PC-3 (cell line): Measurements from ENCODE around the gene GP2. TPM values are rescaled to one million over a fixed set of nuclear protein-coding genes. Genes with fewer than 3 reads are reported as not detected.
"Not testable (repeated sequence)": the region's sequence is repeated elsewhere in the genome, so short reads cannot be mapped to it uniquely, and the experiment has no call there.

ENCODE experiments used
- ATAC-seq: fragments of 200-7000 bp; cut with Tn5 transposase; 2 replicates; pipeline ENCODE4 v1.9.1; 2020; ENCODE audit warnings: mild to moderate bottlenecking, moderate library complexity
- BruUV-seq: library from RNA; stranded (reverse); fragments of 400-500 nt; replicated peaks from 2 replicates; lab custom pipeline; 2021; lab: Mats Ljungman, UMichigan
- CTCF ChIA-PET: fragments of 300-600 bp; sonication (Branson Sonifier 250); formaldehyde crosslinking; loops from one replicate; lab custom pipeline; 2022; ENCODE audit warnings: antibody characterized with exemption; lab: Charles Lee
- POLR2A ChIA-PET: fragments of 300-600 bp; sonication (Branson Sonifier 250); formaldehyde crosslinking; loops from one replicate; lab custom pipeline; 2022; ENCODE audit warnings: antibody characterized with exemption; ENCODE audit not compliant: unreplicated experiment; lab: Charles Lee
- DNase-seq: peaks from one replicate; pipeline ENCODE4 v3.0.0-alpha.2; 2015
- H2AFZ ChIP-seq: fragments of 300-600 bp; sonication (generic); 2 replicates; pipeline ENCODE4 v1.6.0; 2016; ENCODE audit warnings: antibody characterized with exemption, low read length
- H3F3A ChIP-seq: fragments of 300-600 bp; sonication (generic); one replicate; pipeline ENCODE4 v1.6.0; 2017; ENCODE audit warnings: antibody characterized with exemption, low read length, control low read depth, mild to moderate bottlenecking; ENCODE audit not compliant: unreplicated experiment
- H3K27ac ChIP-seq: fragments of 300-600 bp; sonication (generic); 2 replicates; pipeline ENCODE4 v1.5.1; 2016; ENCODE audit warnings: mild to moderate bottlenecking, low read length
- H3K27me3 ChIP-seq: fragments of 300-600 bp; sonication (generic); 2 replicates; pipeline ENCODE4 v1.6.1; 2016; ENCODE audit warnings: low read length, mixed read lengths
- H3K36me3 ChIP-seq: fragments of 300-600 bp; sonication (generic); 2 replicates; pipeline ENCODE4 v1.6.1; 2016; ENCODE audit warnings: low read depth, mixed run types, low read length, mixed read lengths
- H3K4me1 ChIP-seq: fragments of 300-600 bp; sonication (generic); 2 replicates; pipeline ENCODE4 v1.5.1; 2016; ENCODE audit warnings: low read length; ENCODE audit not compliant: insufficient read depth
- H3K4me2 ChIP-seq: fragments of 300-600 bp; sonication (generic); 2 replicates; pipeline ENCODE4 v1.6.0; 2016; ENCODE audit warnings: low read length
- H3K4me3 ChIP-seq: fragments of 300-600 bp; sonication (generic); 2 replicates; pipeline ENCODE4 v1.5.1; 2016; ENCODE audit warnings: mild to moderate bottlenecking, low read length, mixed read lengths
- H3K79me2 ChIP-seq: fragments of 300-600 bp; sonication (generic); 2 replicates; pipeline ENCODE4 v1.6.1; 2017; ENCODE audit warnings: low read length, mixed read lengths
- H3K9ac ChIP-seq: fragments of 300-600 bp; sonication (generic); 2 replicates; pipeline ENCODE4 v1.6.0; 2016; ENCODE audit warnings: mild to moderate bottlenecking, low read length
- H3K9me2 ChIP-seq: fragments of 300-600 bp; sonication (generic); replicated peaks from 2 replicates; pipeline ENCODE4 v1.6.1; 2016; ENCODE audit warnings: mixed run types, low read length, mixed read lengths
- H3K9me3 ChIP-seq: fragments of 300-600 bp; sonication (generic); 2 replicates; pipeline ENCODE4 v1.6.1; 2016; ENCODE audit warnings: low read length, mixed read lengths
- H4K20me1 ChIP-seq: fragments of 300-600 bp; sonication (generic); 2 replicates; pipeline ENCODE4 v1.6.1; 2016; ENCODE audit warnings: low read length, mixed read lengths
- EZH2 ChIP-seq: fragments of 300-600 bp; sonication (generic); IDR thresholded peaks from one replicate; pipeline ENCODE4 v1.6.1; 2017; ENCODE audit warnings: antibody characterized with exemption, mild to moderate bottlenecking, low read length; ENCODE audit not compliant: unreplicated experiment
- EZH2phosphoT487 ChIP-seq: fragments of 300-600 bp; sonication (generic); IDR thresholded peaks from 2 replicates; pipeline ENCODE4 v1.6.1; 2018; ENCODE audit warnings: mild to moderate bottlenecking, antibody characterized with exemption, low read length, borderline replicate concordance
- intact Hi-C: fragments of 100-400 bp; cut with micrococcal nuclease; formaldehyde crosslinking; loops from 2 replicates; pipeline ENCODE4 v1.9.0; 2023
- total RNA-seq: library from RNA; depleted of rRNA; stranded (reverse); fragments of >200 nt; gene quantifications from 2 replicates; pipeline ENCODE4 v1.2.3, GENCODE V29; 2014
- TF ChIP-seq, protein P1 (sequence below): fragments of 300-600 bp; sonication (generic); conservative IDR thresholded peaks from 2 replicates; pipeline ENCODE4 v1.5.1; 2017; ENCODE audit warnings: antibody characterized with exemption, low read depth, mild to moderate bottlenecking, low read length

GP2 gene
- total RNA-seq, 1 experiment from 2014 or later = not detected

DNA sequence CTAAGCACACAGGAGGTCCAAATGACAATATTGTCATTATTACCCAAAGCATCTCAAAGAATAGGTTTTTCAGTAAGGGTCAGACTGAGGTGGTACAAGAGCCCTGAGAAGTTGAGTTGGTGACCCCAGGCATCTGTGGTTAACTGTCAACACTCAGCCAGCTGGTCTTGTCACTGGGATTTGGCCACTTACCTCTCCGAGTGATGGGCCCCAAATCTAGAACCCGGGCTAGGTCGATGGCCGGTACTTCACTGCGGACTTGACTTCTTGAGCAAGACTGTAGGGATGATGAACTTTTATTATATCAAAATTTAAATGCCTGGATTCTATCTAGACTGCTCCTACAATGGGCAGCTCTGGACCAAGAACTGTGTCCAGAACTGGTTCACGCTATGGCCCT is 11.5 kb downstream of the GP2 start:
- no peaks in the 10 kb centered on the region for H3K27me3 ChIP-seq

DNA sequence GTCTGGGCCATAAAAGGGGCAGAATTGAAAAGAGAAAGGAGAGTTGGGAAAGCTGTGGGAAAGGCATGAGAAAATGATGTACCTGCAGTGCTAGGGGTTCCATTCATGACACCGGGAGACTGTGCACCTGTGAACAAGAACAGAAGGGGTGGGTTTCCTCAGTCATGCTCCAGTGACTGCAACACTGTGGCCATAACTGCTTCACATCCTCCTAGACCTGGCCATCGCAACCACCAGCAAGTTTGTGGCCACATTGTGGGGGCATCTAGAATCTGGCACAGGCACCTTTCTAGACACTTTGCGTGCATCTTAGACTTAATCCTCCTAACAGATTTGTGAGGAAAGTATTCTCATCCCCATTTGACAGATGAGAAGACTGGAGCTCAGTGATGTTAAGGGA is 12.7 kb downstream of the GP2 start:
- no peaks in the 10 kb centered on the region for H3K79me2 ChIP-seq
- H3F3A ChIP-seq = no peaks in the 10 kb centered on the region
- ChIA-PET CTCF (no interaction called here), POLR2A (no interaction called here)
- no peak overlapping the region for H3K4me2 ChIP-seq
- TF ChIP-seq, protein P1, sequence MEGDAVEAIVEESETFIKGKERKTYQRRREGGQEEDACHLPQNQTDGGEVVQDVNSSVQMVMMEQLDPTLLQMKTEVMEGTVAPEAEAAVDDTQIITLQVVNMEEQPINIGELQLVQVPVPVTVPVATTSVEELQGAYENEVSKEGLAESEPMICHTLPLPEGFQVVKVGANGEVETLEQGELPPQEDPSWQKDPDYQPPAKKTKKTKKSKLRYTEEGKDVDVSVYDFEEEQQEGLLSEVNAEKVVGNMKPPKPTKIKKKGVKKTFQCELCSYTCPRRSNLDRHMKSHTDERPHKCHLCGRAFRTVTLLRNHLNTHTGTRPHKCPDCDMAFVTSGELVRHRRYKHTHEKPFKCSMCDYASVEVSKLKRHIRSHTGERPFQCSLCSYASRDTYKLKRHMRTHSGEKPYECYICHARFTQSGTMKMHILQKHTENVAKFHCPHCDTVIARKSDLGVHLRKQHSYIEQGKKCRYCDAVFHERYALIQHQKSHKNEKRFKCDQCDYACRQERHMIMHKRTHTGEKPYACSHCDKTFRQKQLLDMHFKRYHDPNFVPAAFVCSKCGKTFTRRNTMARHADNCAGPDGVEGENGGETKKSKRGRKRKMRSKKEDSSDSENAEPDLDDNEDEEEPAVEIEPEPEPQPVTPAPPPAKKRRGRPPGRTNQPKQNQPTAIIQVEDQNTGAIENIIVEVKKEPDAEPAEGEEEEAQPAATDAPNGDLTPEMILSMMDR = no peak
- TF ChIP-seq EZH2phosphoT487 (no peak), EZH2 (no peak)
- H3K27me3 ChIP-seq = no peaks in the 10 kb centered on the region
- H3K9ac ChIP-seq = no peak overlapping the region
- H3K27ac ChIP-seq = no peak overlapping the region
- intact Hi-C loops = no loop called here
- no TSS peak for BruUV-seq
- no peak overlapping the region for H3K4me3 ChIP-seq
- H3K4me1 ChIP-seq = no peaks in the 10 kb centered on the region
- no peak for ATAC-seq
- no peak for DNase-seq
- no peaks in the 10 kb centered on the region for H3K9me2 ChIP-seq
- no peaks in the 10 kb centered on the region for H4K20me1 ChIP-seq
- no peak overlapping the region for H2AFZ ChIP-seq
- no peaks in the 10 kb centered on the region for H3K9me3 ChIP-seq
- H3K36me3 ChIP-seq = no peaks in the 10 kb centered on the region

More for the DNA sequence above, 11.5 kb downstream of the GP2 start:
- DNase-seq (no peak), ATAC-seq (no peak)
- Histone ChIP-seq H3K4me2 (no peak overlapping the region), H4K20me1 (no peaks in the 10 kb centered on the region), H3K27ac (no peak overlapping the region), H3K36me3 (no peaks in the 10 kb centered on the region), H3K9me3 (no peaks in the 10 kb centered on the region), H3F3A (no peaks in the 10 kb centered on the region), H3K79me2 (no peaks in the 10 kb centered on the region), H3K4me3 (no peak overlapping the region), H3K4me1 (no peaks in the 10 kb centered on the region), H2AFZ (no peak overlapping the region), H3K9ac (no peak overlapping the region), H3K9me2 (no peaks in the 10 kb centered on the region)
- intact Hi-C loops = no loop called here
- no TSS peak for BruUV-seq
- TF ChIP-seq, protein P1 = no peak
- TF ChIP-seq EZH2phosphoT487 = no peak
- TF ChIP-seq EZH2 = no peak
- CTCF ChIA-PET = no interaction called here
- POLR2A ChIA-PET = no interaction called here

DNA sequence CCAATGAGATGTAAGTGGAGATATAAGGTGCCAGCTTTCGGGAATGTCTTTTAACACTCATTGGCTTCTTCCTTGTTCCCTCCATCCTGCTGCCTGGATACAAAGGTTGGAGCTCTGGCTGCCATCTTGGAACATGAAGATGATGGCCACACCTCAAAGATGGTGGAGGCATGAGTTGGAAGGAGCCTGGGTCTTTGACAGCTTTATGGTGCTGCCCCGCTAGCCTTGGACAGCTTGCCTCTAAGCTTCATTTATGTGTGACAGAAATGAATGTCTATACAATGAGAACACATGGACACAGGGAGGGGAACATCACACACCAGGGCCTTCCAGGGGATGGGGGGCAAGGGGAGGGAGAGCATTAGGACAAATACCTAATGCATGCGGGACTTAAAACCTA is 13.6 kb downstream of the GP2 start:
- H3K4me1 ChIP-seq = no peaks in the 10 kb centered on the region
- no peak for DNase-seq
- BruUV-seq = no TSS peak
- no peaks in the 10 kb centered on the region for H3K9me2 ChIP-seq
- ChIA-PET POLR2A (no interaction called here), CTCF (no interaction called here)
- H3K79me2 ChIP-seq = no peaks in the 10 kb centered on the region
- no peak overlapping the region for H2AFZ ChIP-seq
- no peak overlapping the region for H3K4me3 ChIP-seq
- intact Hi-C loops = no loop called here
- no peak for TF ChIP-seq EZH2phosphoT487
- TF ChIP-seq, protein P1 = no peak
- TF ChIP-seq EZH2 = no peak
- H3K36me3 ChIP-seq = no peaks in the 10 kb centered on the region
- H4K20me1 ChIP-seq = no peaks in the 10 kb centered on the region
- H3K4me2 ChIP-seq = no peak overlapping the region
- H3K27ac ChIP-seq = no peak overlapping the region
- no peaks in the 10 kb centered on the region for H3K9me3 ChIP-seq
- no peaks in the 10 kb centered on the region for H3F3A ChIP-seq
- H3K9ac ChIP-seq = no peak overlapping the region
- ATAC-seq = no peak
- no peaks in the 10 kb centered on the region for H3K27me3 ChIP-seq

DNA sequence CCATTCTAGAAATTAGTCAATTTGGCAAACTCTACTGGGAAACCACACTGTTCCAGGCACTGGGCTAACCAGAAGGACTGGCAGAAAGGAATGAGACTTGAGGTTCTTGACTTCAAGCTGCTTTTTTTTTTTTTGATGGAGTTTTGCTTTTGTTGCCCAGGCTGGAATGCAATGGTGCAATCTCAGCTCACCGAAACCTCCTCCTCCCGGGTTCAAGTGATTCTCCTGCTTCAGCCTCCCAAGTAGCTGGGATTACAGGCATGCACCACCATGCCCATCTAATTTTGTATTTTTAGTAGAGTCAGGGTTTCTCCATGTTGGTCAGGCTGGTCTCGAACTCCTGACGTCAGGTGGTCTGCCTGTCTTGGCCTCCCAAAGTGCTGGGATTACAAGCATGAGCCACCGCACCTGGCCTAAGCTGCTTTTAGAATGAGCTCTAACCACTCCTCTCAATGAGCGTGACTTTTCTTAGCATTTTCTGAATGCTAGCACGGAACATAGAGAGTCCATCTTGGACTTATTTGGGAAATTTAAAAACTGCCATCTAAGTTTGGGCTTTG is 14.7 kb downstream of the GP2 start:
- DNase-seq, CTCF ChIA-PET, H3K79me2 ChIP-seq, H3K4me1 ChIP-seq, H3K27ac ChIP-seq, H3K4me3 ChIP-seq, H3K9me2 ChIP-seq, ATAC-seq, H3K36me3 ChIP-seq, BruUV-seq, H3F3A ChIP-seq, H2AFZ ChIP-seq, H3K9ac ChIP-seq, H3K4me2 ChIP-seq, intact Hi-C loops, H4K20me1 ChIP-seq, H3K9me3 ChIP-seq, POLR2A ChIA-PET, H3K27me3 ChIP-seq: not testable (repeated sequence)
